ENCODE data around the gene LMAN1. TPM values are rescaled to one million over a fixed set of nuclear protein-coding genes. Genes with fewer than 3 reads are reported as not detected.

LMAN1 gene
- polyA plus RNA-seq, 1 experiment: 159 TPM

DNA sequence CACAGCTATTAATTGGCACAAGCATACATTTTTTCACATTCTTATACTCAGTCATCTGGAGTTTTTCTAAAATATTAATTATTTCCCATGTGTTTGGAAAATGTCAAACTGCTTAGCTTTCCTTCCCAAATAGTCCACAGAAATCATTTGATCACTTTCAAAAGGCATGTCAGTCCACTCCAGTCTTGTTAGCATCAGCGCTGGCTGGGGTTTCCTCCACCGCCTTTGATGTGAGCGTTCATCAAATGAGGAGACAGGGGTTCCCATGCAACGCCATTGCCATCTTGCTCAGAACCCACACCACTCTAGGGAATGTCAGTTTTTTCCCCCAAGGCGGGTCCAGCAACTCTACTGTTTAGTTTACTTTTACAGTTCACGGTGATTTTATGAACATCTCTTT lies 72.7 kb downstream of the LMAN1 start:
- TF ChIP-seq, protein P1, sequence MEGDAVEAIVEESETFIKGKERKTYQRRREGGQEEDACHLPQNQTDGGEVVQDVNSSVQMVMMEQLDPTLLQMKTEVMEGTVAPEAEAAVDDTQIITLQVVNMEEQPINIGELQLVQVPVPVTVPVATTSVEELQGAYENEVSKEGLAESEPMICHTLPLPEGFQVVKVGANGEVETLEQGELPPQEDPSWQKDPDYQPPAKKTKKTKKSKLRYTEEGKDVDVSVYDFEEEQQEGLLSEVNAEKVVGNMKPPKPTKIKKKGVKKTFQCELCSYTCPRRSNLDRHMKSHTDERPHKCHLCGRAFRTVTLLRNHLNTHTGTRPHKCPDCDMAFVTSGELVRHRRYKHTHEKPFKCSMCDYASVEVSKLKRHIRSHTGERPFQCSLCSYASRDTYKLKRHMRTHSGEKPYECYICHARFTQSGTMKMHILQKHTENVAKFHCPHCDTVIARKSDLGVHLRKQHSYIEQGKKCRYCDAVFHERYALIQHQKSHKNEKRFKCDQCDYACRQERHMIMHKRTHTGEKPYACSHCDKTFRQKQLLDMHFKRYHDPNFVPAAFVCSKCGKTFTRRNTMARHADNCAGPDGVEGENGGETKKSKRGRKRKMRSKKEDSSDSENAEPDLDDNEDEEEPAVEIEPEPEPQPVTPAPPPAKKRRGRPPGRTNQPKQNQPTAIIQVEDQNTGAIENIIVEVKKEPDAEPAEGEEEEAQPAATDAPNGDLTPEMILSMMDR (IDR thresholded peaks at IDR 0.05; ENCODE audit: low read depth, low read length): no peak
- peaks cover 53% of the 10 kb centered on the region for H3K27me3 ChIP-seq (ENCODE audit: control insufficient read depth, insufficient read depth, low read length)
- no peaks in the 10 kb centered on the region for H3K9me3 ChIP-seq (ENCODE audit: control insufficient read depth, insufficient read depth, low read length)
- POLR2A ChIA-PET: no interaction called here
- H3K4me3 ChIP-seq (ENCODE audit: low read depth, low read length): no peak overlapping the region
- no peak overlapping the region for H3K27ac ChIP-seq (ENCODE audit: low read depth, low read length)
- DNase-seq (ENCODE audit: low read depth, low spot score): no peak
- CTCF ChIA-PET: interaction anchor here (1.0 to 1.7 kb wide), 3 partner anchors 22 to 116 kb away, joined by 4 to 7 read pairs (median 7); no protein-coding TSS in a partner anchor

DNA sequence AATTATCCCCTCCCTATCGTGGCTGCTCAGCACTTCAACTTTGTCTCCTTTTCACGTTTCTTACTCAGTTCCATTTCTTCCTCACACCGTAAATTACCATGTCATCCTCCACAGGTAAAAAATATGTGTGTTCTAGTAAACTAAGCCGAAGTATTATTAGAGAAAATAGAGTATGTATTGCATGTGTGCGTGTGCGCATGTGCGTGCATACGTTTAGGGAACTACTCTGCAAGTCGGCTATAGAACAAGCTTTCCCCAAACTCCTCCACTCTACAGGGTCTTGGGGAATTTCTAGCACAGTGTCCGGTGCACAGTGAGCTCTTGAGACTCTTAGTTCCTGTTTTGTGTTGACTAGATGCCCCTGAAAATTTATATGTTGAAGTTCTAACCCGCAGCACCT lies 76.7 kb downstream of the LMAN1 start:
- ChIA-PET POLR2A (no interaction called here), CTCF (no interaction called here)
- Histone ChIP-seq H3K9me3 (ENCODE audit: control insufficient read depth, insufficient read depth, low read length) (no peaks in the 10 kb centered on the region), H3K27me3 (ENCODE audit: control insufficient read depth, insufficient read depth, low read length) (peaks cover 70% of the 10 kb centered on the region), H3K4me3 (ENCODE audit: low read depth, low read length) (no peak overlapping the region), H3K27ac (ENCODE audit: low read depth, low read length) (no peak overlapping the region)
- DNase-seq (ENCODE audit: low read depth, low spot score): no peak
- TF ChIP-seq, protein P1 (IDR thresholded peaks at IDR 0.05; ENCODE audit: low read depth, low read length): no peak

GRCh38 chr18:59279722-59280121 lies 79.3 kb downstream of the LMAN1 start:
- Histone ChIP-seq H3K27ac (ENCODE audit: low read depth, low read length) (no peak overlapping the region), H3K4me3 (ENCODE audit: low read depth, low read length) (no peak overlapping the region), H3K9me3 (ENCODE audit: control insufficient read depth, insufficient read depth, low read length) (no peaks in the 10 kb centered on the region), H3K27me3 (ENCODE audit: control insufficient read depth, insufficient read depth, low read length) (peaks cover 77% of the 10 kb centered on the region)
- no peak for DNase-seq (ENCODE audit: low read depth, low spot score)
- TF ChIP-seq, protein P1 (IDR thresholded peaks at IDR 0.05; ENCODE audit: low read depth, low read length): no peak
- ChIA-PET CTCF (interaction anchor here (1.1 kb wide), 1 partner anchor 31 kb away, joined by 3 read pairs; no protein-coding TSS in a partner anchor), POLR2A (no interaction called here)

- CTCF ChIA-PET: no interaction called here
- DNase-seq (ENCODE audit: low read depth, low spot score): no peak
- no peak overlapping the region for H3K4me3 ChIP-seq (ENCODE audit: low read depth, low read length)
- peaks cover 3% of the 10 kb centered on the region; the same call in 1 of the 2 replicates for H3K9me3 ChIP-seq (ENCODE audit: control insufficient read depth, insufficient read depth, low read length)
- TF ChIP-seq, protein P1 (IDR thresholded peaks at IDR 0.05; ENCODE audit: low read depth, low read length): no peak
- H3K27ac ChIP-seq (ENCODE audit: low read depth, low read length): no peak overlapping the region
- POLR2A ChIA-PET: no interaction called here
- peaks cover 78% of the 10 kb centered on the region for H3K27me3 ChIP-seq (ENCODE audit: control insufficient read depth, insufficient read depth, low read length)
Measured at GRCh38 chr18:59279193-59279592, 79.9 kb downstream of the LMAN1 start.

- no peak for DNase-seq (ENCODE audit: low read depth, low spot score)
- Histone ChIP-seq H3K9me3 (ENCODE audit: control insufficient read depth, insufficient read depth, low read length) (peaks cover 6% of the 10 kb centered on the region; the same call in 1 of the 2 replicates), H3K27me3 (ENCODE audit: control insufficient read depth, insufficient read depth, low read length) (peaks cover 80% of the 10 kb centered on the region), H3K4me3 (ENCODE audit: low read depth, low read length) (no peak overlapping the region), H3K27ac (ENCODE audit: low read depth, low read length) (no peak overlapping the region)
- POLR2A ChIA-PET: no interaction called here
- CTCF ChIA-PET: no interaction called here
- TF ChIP-seq, protein P1 (IDR thresholded peaks at IDR 0.05; ENCODE audit: low read depth, low read length): no peak
Measured at GRCh38 chr18:59278793-59279192, 80.3 kb downstream of the LMAN1 start.

Other genes with a start within 250 kb of the LMAN1 start
- 13.9 and 19.7 TPM in 2 replicates for gene SEC11C, start 219.4 kb downstream of the LMAN1 start, polyA plus RNA-seq (2011; rRNA removed)
- gene GRP, start 139.1 kb downstream of the LMAN1 start, polyA plus RNA-seq (2011; rRNA removed): not detected in 2 replicates
- not detected in 2 replicates for gene RAX, start 85.8 kb downstream of the LMAN1 start, polyA plus RNA-seq (2011; rRNA removed)
- gene CPLX4, start 40.6 kb downstream of the LMAN1 start, polyA plus RNA-seq (2011; rRNA removed): not detected in 2 replicates